ENCODE measurements around the gene NPR3.

DNA sequence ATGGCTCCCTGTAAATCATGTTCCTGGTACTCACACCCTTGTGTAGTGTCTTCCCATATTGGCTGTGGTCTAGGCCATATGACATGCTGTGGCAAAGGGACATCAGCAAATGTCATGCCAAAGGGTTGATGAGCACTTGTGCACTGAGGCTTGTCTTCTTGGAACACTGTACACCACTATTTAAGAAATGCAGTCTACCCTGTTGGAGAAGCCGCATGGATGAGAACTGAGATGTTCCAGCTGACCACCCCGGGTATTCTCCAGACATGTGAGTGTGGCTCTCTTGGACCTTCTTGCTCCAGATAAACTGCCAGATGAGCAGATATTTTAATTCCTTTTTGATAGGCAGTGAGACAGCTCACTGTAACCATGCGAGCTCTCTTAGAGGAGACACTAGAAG lies 20.5 kb upstream of the NPR3 start:
- no peak for TF ChIP-seq POLR2A (IDR thresholded peaks at IDR 0.05; ENCODE audit: low read depth, low read length)
- no peak for TF ChIP-seq POU2F2 (IDR thresholded peaks at IDR 0.05; ENCODE audit: low read depth, low read length)

All from GM12891 (cell line).